Astrocyte (in vitro differentiated cells and primary cell): ENCODE results near the gene DNER. TPM values are rescaled to one million over a fixed set of nuclear protein-coding genes. Genes with fewer than 3 reads are reported as not detected.

Source experiments
- DNase-seq: peaks from one replicate; pipeline ENCODE4 v3.0.0-alpha.2; 2010; ENCODE audit warnings: low read depth
- FAIRE-seq: peaks from 2 replicates; lab custom pipeline; 2011; peaks lifted over from hg19 to GRCh38; lab: Jason Lieb, UNC
- H2AFZ ChIP-seq: 2 replicates; pipeline ENCODE4 v1.6.0; 2012; ENCODE audit warnings: low read depth, low read length, inconsistent platforms
- H3K27ac ChIP-seq: 2 replicates; pipeline ENCODE4 v1.5.1; 2011; ENCODE audit warnings: low read depth, low read length, inconsistent platforms
- H3K27me3 ChIP-seq: 2 replicates; pipeline ENCODE4 v1.6.0; 2011; ENCODE audit warnings: low read length, inconsistent platforms; ENCODE audit not compliant: insufficient read depth
- H3K36me3 ChIP-seq: 2 replicates; pipeline ENCODE4 v1.5.1; 2011; ENCODE audit warnings: low read length, inconsistent platforms; ENCODE audit not compliant: insufficient read depth
- H3K4me1 ChIP-seq: 2 replicates; pipeline ENCODE4 v1.5.1; 2011; ENCODE audit warnings: low read length, inconsistent platforms; ENCODE audit not compliant: insufficient read depth
- H3K4me2 ChIP-seq: 2 replicates; pipeline ENCODE4 v1.6.0; 2012; ENCODE audit warnings: low read length, inconsistent platforms
- H3K4me3 ChIP-seq: 2 replicates; pipeline ENCODE4 v1.5.1; 2011; ENCODE audit warnings: low read depth, mild to moderate bottlenecking, low read length, inconsistent platforms; ENCODE audit not compliant: insufficient read depth
- H3K79me2 ChIP-seq: 2 replicates; pipeline ENCODE4 v1.6.0; 2012; ENCODE audit warnings: mild to moderate bottlenecking, low read length, inconsistent platforms; ENCODE audit not compliant: insufficient read depth
- H3K9ac ChIP-seq: 2 replicates; pipeline ENCODE4 v1.6.0; 2012; ENCODE audit warnings: mild to moderate bottlenecking, low read length, inconsistent platforms
- H3K9me3 ChIP-seq: 2 replicates; pipeline ENCODE4 v1.5.1; 2012; ENCODE audit warnings: low read depth, mild to moderate bottlenecking, low read length, inconsistent platforms; ENCODE audit not compliant: insufficient read depth
- H4K20me1 ChIP-seq: 2 replicates; pipeline ENCODE4 v1.6.0; 2012; ENCODE audit warnings: low read length, inconsistent platforms; ENCODE audit not compliant: insufficient read depth
- H3K27ac Mint-ChIP-seq: one replicate; pipeline ENCODE4 v1.8.0; 2021; ENCODE audit warnings: mild to moderate bottlenecking, mixed read lengths; ENCODE audit not compliant: unreplicated experiment
- H3K27me3 Mint-ChIP-seq: one replicate; pipeline ENCODE4 v1.8.0; 2021; ENCODE audit warnings: low read depth, mixed read lengths; ENCODE audit not compliant: unreplicated experiment
- H3K36me3 Mint-ChIP-seq: one replicate; pipeline ENCODE4 v1.8.0; 2021; ENCODE audit warnings: low read depth, mixed read lengths; ENCODE audit not compliant: unreplicated experiment
- H3K4me1 Mint-ChIP-seq: one replicate; pipeline ENCODE4 v1.8.0; 2021; ENCODE audit warnings: low read depth, mixed read lengths; ENCODE audit not compliant: unreplicated experiment
- H3K4me3 Mint-ChIP-seq: one replicate; pipeline ENCODE4 v1.8.0; 2021; ENCODE audit warnings: mild to moderate bottlenecking, moderate library complexity, mixed read lengths; ENCODE audit not compliant: unreplicated experiment
- H3K9me3 Mint-ChIP-seq: one replicate; pipeline ENCODE4 v1.8.0; 2021; ENCODE audit warnings: mild to moderate bottlenecking, mixed read lengths; ENCODE audit not compliant: unreplicated experiment
- EZH2 ChIP-seq: IDR thresholded peaks from 2 replicates; pipeline ENCODE4 v1.6.1; 2012; ENCODE audit warnings: mild to moderate bottlenecking, low read length, inconsistent platforms; ENCODE audit not compliant: insufficient read depth
- total RNA-seq: library from RNA; stranded (reverse); gene quantifications from 2 replicates; pipeline ENCODE4 v1.2.1, GENCODE V29; 2021
- TF ChIP-seq, protein P1 (sequence below): IDR thresholded peaks from 2 replicates; pipeline ENCODE4 v1.5.1; 2011; ENCODE audit warnings: low read depth, mild to moderate bottlenecking, inconsistent platforms, low read length, moderate library complexity; ENCODE audit not compliant: insufficient read depth

DNER gene
- total RNA-seq, 1 donor from 2014 or later, result 1.0 TPM

GRCh38 chr2:229433351-229433750 is 281.0 kb downstream of the DNER start:
- H2AFZ ChIP-seq, result no peak overlapping the region
- no peak overlapping the region for H3K4me3 ChIP-seq
- H3K4me1 ChIP-seq, result no peaks in the 10 kb centered on the region
- H3K27me3 Mint-ChIP-seq, result no peaks in the 10 kb centered on the region
- no peak overlapping the region for H3K4me2 ChIP-seq
- H3K9me3 ChIP-seq, result no peaks in the 10 kb centered on the region
- DNase-seq (no peak), FAIRE-seq (no peak)
- H3K36me3 ChIP-seq, result no peaks in the 10 kb centered on the region
- no peak overlapping the region for H3K9ac ChIP-seq
- H3K27ac ChIP-seq, result no peak overlapping the region
- peaks cover 2% of the 10 kb centered on the region for H3K4me1 Mint-ChIP-seq
- H3K36me3 Mint-ChIP-seq, result no peaks in the 10 kb centered on the region
- TF ChIP-seq EZH2, result no peak
- TF ChIP-seq, protein P1, sequence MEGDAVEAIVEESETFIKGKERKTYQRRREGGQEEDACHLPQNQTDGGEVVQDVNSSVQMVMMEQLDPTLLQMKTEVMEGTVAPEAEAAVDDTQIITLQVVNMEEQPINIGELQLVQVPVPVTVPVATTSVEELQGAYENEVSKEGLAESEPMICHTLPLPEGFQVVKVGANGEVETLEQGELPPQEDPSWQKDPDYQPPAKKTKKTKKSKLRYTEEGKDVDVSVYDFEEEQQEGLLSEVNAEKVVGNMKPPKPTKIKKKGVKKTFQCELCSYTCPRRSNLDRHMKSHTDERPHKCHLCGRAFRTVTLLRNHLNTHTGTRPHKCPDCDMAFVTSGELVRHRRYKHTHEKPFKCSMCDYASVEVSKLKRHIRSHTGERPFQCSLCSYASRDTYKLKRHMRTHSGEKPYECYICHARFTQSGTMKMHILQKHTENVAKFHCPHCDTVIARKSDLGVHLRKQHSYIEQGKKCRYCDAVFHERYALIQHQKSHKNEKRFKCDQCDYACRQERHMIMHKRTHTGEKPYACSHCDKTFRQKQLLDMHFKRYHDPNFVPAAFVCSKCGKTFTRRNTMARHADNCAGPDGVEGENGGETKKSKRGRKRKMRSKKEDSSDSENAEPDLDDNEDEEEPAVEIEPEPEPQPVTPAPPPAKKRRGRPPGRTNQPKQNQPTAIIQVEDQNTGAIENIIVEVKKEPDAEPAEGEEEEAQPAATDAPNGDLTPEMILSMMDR, result no peak
- no peaks in the 10 kb centered on the region for H3K27me3 ChIP-seq
- H3K4me3 Mint-ChIP-seq, result no peak overlapping the region
- no peak overlapping the region for H3K27ac Mint-ChIP-seq
- H3K9me3 Mint-ChIP-seq, result no peaks in the 10 kb centered on the region
- H3K79me2 ChIP-seq, result no peaks in the 10 kb centered on the region
- H4K20me1 ChIP-seq, result no peaks in the 10 kb centered on the region

GRCh38 chr2:229431327-229431954 is 282.9 kb downstream of the DNER start:
- H4K20me1 ChIP-seq, result no peaks in the 10 kb centered on the region
- no peak for FAIRE-seq
- H3K27ac ChIP-seq, result no peak overlapping the region
- H3K4me3 ChIP-seq, result no peak overlapping the region
- no peak overlapping the region for H3K9ac ChIP-seq
- H3K9me3 Mint-ChIP-seq, result no peaks in the 10 kb centered on the region
- no peaks in the 10 kb centered on the region for H3K27me3 ChIP-seq
- H3K4me3 Mint-ChIP-seq, result no peak overlapping the region
- H3K27ac Mint-ChIP-seq, result no peak overlapping the region
- H3K4me1 ChIP-seq, result no peaks in the 10 kb centered on the region
- DNase-seq, result peak; percentile 46
- no peak overlapping the region for H3K4me2 ChIP-seq
- H3K79me2 ChIP-seq, result no peaks in the 10 kb centered on the region
- H3K9me3 ChIP-seq, result no peaks in the 10 kb centered on the region
- TF ChIP-seq, protein P1, result peak; percentile 62
- no peak for TF ChIP-seq EZH2
- no peak overlapping the region for H2AFZ ChIP-seq
- H3K36me3 ChIP-seq, result no peaks in the 10 kb centered on the region
- peaks cover 2% of the 10 kb centered on the region for H3K4me1 Mint-ChIP-seq
- H3K36me3 Mint-ChIP-seq, result no peaks in the 10 kb centered on the region
- H3K27me3 Mint-ChIP-seq, result no peaks in the 10 kb centered on the region

- Histone ChIP-seq H3K79me2 (no peaks in the 10 kb centered on the region), H3K27me3 (no peaks in the 10 kb centered on the region), H2AFZ (no peak overlapping the region), H3K27ac (no peak overlapping the region), H3K4me3 (no peak overlapping the region), H3K4me2 (no peak overlapping the region), H4K20me1 (no peaks in the 10 kb centered on the region), H3K4me1 (no peaks in the 10 kb centered on the region), H3K9ac (no peak overlapping the region), H3K36me3 (no peaks in the 10 kb centered on the region), H3K9me3 (no peaks in the 10 kb centered on the region)
- FAIRE-seq (no peak), DNase-seq (no peak)
- Mint-ChIP-seq H3K36me3 (no peaks in the 10 kb centered on the region), H3K9me3 (peaks cover 4% of the 10 kb centered on the region), H3K4me3 (no peak overlapping the region), H3K4me1 (peaks cover 7% of the 10 kb centered on the region), H3K27me3 (no peaks in the 10 kb centered on the region), H3K27ac (no peak overlapping the region)
- no peak for TF ChIP-seq EZH2
- TF ChIP-seq, protein P1, result no peak
These were observed 284.8 kb downstream of the DNER start for GRCh38 chr2:229429589-229429988.
